ENCODE measurements around the gene LITAFD.
"Not testable (repeated sequence)": the region's sequence is repeated elsewhere in the genome, so short reads cannot be mapped to it uniquely, and the experiment has no call there.

LITAFD gene

GRCh38 chr16:8873866-8874195, 8.3 kb upstream of the LITAFD start:
- not testable (repeated sequence) for DNase-seq

GRCh38 chr16:8874388-8874787, 7.8 kb upstream of the LITAFD start:
- DNase-seq, result no peak

GRCh38 chr16:8875317-8875716, 6.8 kb upstream of the LITAFD start:
- not testable (repeated sequence) for DNase-seq

GRCh38 chr16:8877894-8878522, 4.1 kb upstream of the LITAFD start:
- no peak for DNase-seq

GRCh38 chr16:8878523-8878911, 3.6 kb upstream of the LITAFD start:
- DNase-seq, result no peak

- DNase-seq, result no peak
Measured at GRCh38 chr16:8880839-8881510, 1.2 kb upstream of the LITAFD start.

GRCh38 chr16:8882725-8883377, 700 bp downstream of the LITAFD start:
- DNase-seq, result no peak

- DNase-seq, result no peak
Measured at GRCh38 chr16:8885674-8886592, 3.8 kb downstream of the LITAFD start.

GRCh38 chr16:8886593-8887430, 4.7 kb downstream of the LITAFD start:
- no peak for DNase-seq

- no peak for DNase-seq
Measured at GRCh38 chr16:8887431-8887765, 5.2 kb downstream of the LITAFD start.

- DNase-seq, result no peak
Measured at GRCh38 chr16:8887952-8888560, 5.9 kb downstream of the LITAFD start.

GRCh38 chr16:8888951-8889892, 7.1 kb downstream of the LITAFD start:
- DNase-seq, result no peak

GRCh38 chr16:8889893-8890548, 7.9 kb downstream of the LITAFD start:
- no peak for DNase-seq

- DNase-seq, result no peak
Measured at GRCh38 chr16:8890549-8890921, 8.4 kb downstream of the LITAFD start.

GRCh38 chr16:8892101-8892575, 10.0 kb downstream of the LITAFD start:
- peak; percentile 43 for DNase-seq

- DNase-seq, result no peak
Measured at GRCh38 chr16:8893426-8893825, 11.3 kb downstream of the LITAFD start.

- DNase-seq, result no peak
Measured at GRCh38 chr16:8893976-8894690, 12.0 kb downstream of the LITAFD start.

GRCh38 chr16:8894736-8895334, 12.7 kb downstream of the LITAFD start:
- no peak for DNase-seq

- DNase-seq, result no peak
Measured at GRCh38 chr16:8898660-8899318, 16.6 kb downstream of the LITAFD start.

Measured in stimulated activated naive CD4-positive, alpha-beta T cell treated with Interleukin-2 at 50 U/mL for 16 hours (primary cell).